H9 (cell line): ENCODE data around the gene DNAAF5. TPM values are rescaled to one million over a fixed set of nuclear protein-coding genes. Genes with fewer than 3 reads are reported as not detected.

ENCODE experiments used
- DNase-seq: peaks from one replicate; pipeline ENCODE4 v3.0.0-alpha.2; 2017
- H2AFZ ChIP-seq: one replicate; pipeline ENCODE4 v1.6.1; 2013; ENCODE audit warnings: mild to moderate bottlenecking, low read length, control low read depth, moderate library complexity
- H2AK5ac ChIP-seq: 2 replicates; pipeline ENCODE4 v1.6.1; 2013; ENCODE audit warnings: low read length, control low read depth, mixed read lengths; ENCODE audit not compliant: insufficient read length
- H2BK120ac ChIP-seq: one replicate; pipeline ENCODE4 v1.6.1; 2013; ENCODE audit warnings: low read depth, mild to moderate bottlenecking, low read length, control low read depth, inconsistent platforms; ENCODE audit not compliant: poor library complexity, severe bottlenecking
- H2BK12ac ChIP-seq: 2 replicates; pipeline ENCODE4 v1.6.1; 2013; ENCODE audit warnings: low read length, control low read depth, mixed read lengths, low read depth; ENCODE audit not compliant: insufficient read length
- H2BK15ac ChIP-seq: 2 replicates; pipeline ENCODE4 v1.6.1; 2013; ENCODE audit warnings: low read depth, low read length, control low read depth
- H2BK20ac ChIP-seq: one replicate; pipeline ENCODE4 v1.6.1; 2013; ENCODE audit warnings: low read depth, mild to moderate bottlenecking, low read length, control low read depth, inconsistent platforms; ENCODE audit not compliant: poor library complexity, severe bottlenecking
- H2BK5ac ChIP-seq: 2 replicates; pipeline ENCODE4 v1.6.1; 2013; ENCODE audit warnings: low read length, control low read depth, mixed read lengths; ENCODE audit not compliant: insufficient read length
- H3K14ac ChIP-seq: 2 replicates; pipeline ENCODE4 v1.6.1; 2013; ENCODE audit warnings: low read length, control low read depth; ENCODE audit not compliant: insufficient read depth
- H3K18ac ChIP-seq: 2 replicates; pipeline ENCODE4 v1.6.1; 2013; ENCODE audit warnings: low read depth, mild to moderate bottlenecking, mixed read lengths, low read length, control low read depth; ENCODE audit not compliant: insufficient read length
- H3K23ac ChIP-seq: 2 replicates; pipeline ENCODE4 v1.6.1; 2013; ENCODE audit warnings: low read length, control low read depth, mixed read lengths, low read depth; ENCODE audit not compliant: insufficient read length
- H3K23me2 ChIP-seq: 2 replicates; pipeline ENCODE4 v1.6.1; 2013; ENCODE audit warnings: low read depth, mild to moderate bottlenecking, mixed read lengths, low read length, control low read depth; ENCODE audit not compliant: insufficient read length, poor library complexity, severe bottlenecking
- H3K27ac ChIP-seq: 2 replicates; pipeline ENCODE4 v1.5.1; 2013; ENCODE audit warnings: low read length, control low read depth, mixed read lengths, low read depth; ENCODE audit not compliant: insufficient read length
- H3K27me3 ChIP-seq: 2 replicates; pipeline ENCODE4 v1.6.1; 2013; ENCODE audit warnings: low read length, control low read depth, inconsistent platforms; ENCODE audit not compliant: insufficient read depth
- H3K4ac ChIP-seq: 2 replicates; pipeline ENCODE4 v1.6.1; 2013; ENCODE audit warnings: low read depth, mild to moderate bottlenecking, control low read depth, inconsistent platforms, low read length, moderate library complexity
- H3K4me1 ChIP-seq: 2 replicates; pipeline ENCODE4 v1.6.1; 2013; ENCODE audit warnings: low read length, control low read depth, inconsistent platforms; ENCODE audit not compliant: insufficient read depth
- H3K4me2 ChIP-seq: 2 replicates; pipeline ENCODE4 v1.6.1; 2013; ENCODE audit warnings: low read length, control low read depth, mixed read lengths; ENCODE audit not compliant: insufficient read length, insufficient read depth
- H3K56ac ChIP-seq: 2 replicates; pipeline ENCODE4 v1.6.1; 2013; ENCODE audit warnings: low read depth, mild to moderate bottlenecking, mixed read lengths, low read length, control low read depth; ENCODE audit not compliant: insufficient read length
- H3K79me1 ChIP-seq: 2 replicates; pipeline ENCODE4 v1.6.1; 2013; ENCODE audit warnings: low read depth, mild to moderate bottlenecking, moderate library complexity, low read length, control low read depth, inconsistent platforms; ENCODE audit not compliant: insufficient read depth, poor library complexity, severe bottlenecking
- H3K79me2 ChIP-seq: 2 replicates; pipeline ENCODE4 v1.6.1; 2013; ENCODE audit warnings: low read length, control low read depth, inconsistent platforms; ENCODE audit not compliant: insufficient read depth
- H3K9ac ChIP-seq: 2 replicates; pipeline ENCODE4 v1.6.1; 2013; ENCODE audit warnings: low read length, control low read depth, mixed read lengths; ENCODE audit not compliant: insufficient read length; ENCODE audit errors: extremely low read depth
- H3K9me3 ChIP-seq: one replicate; pipeline ENCODE4 v1.6.1; 2013; ENCODE audit warnings: low read depth, low read length, inconsistent platforms; ENCODE audit not compliant: control insufficient read depth
- H3T11ph ChIP-seq: one replicate; pipeline ENCODE4 v1.6.1; 2013; ENCODE audit warnings: mild to moderate bottlenecking, low read length, control low read depth, inconsistent platforms
- H4K20me1 ChIP-seq: one replicate; pipeline ENCODE4 v1.6.1; 2013; ENCODE audit not compliant: control insufficient read depth, insufficient read length, insufficient read depth
- H4K5ac ChIP-seq: 2 replicates; pipeline ENCODE4 v1.6.1; 2013; ENCODE audit warnings: low read depth, mild to moderate bottlenecking, mixed read lengths, low read length, control low read depth; ENCODE audit not compliant: insufficient read length
- H4K8ac ChIP-seq: replicated peaks from 2 replicates; pipeline ENCODE4 v1.6.1; 2013; ENCODE audit warnings: low read length, control low read depth, mixed read lengths, low read depth; ENCODE audit not compliant: insufficient read length
- H4K91ac ChIP-seq: 2 replicates; pipeline ENCODE4 v1.6.1; 2013; ENCODE audit warnings: low read depth, mild to moderate bottlenecking, moderate library complexity, mixed read lengths, low read length, control low read depth; ENCODE audit not compliant: insufficient read length
- H3K27ac Mint-ChIP-seq, 3 experiments: 2 replicates in 2 of 3; 3 replicates in 1 of 3; pipeline ENCODE4 v1.8.0; 2020 to 2021; ENCODE audit warnings: mixed read lengths in 3 of 3, mild to moderate bottlenecking in 1 of 3, moderate library complexity in 1 of 3
- H3K27me3 Mint-ChIP-seq: 2 replicates; pipeline ENCODE4 v1.8.0; 2021; ENCODE audit warnings: low read depth, mild to moderate bottlenecking, moderate library complexity, mixed read lengths
- H3K36me3 Mint-ChIP-seq, 3 experiments: 2 replicates in 2 of 3; 3 replicates in 1 of 3; pipeline ENCODE4 v1.8.0; 2020 to 2021; ENCODE audit warnings: low read depth in 3 of 3, mixed read lengths in 3 of 3; ENCODE audit not compliant: insufficient read depth in 1 of 3
- H3K4me1 Mint-ChIP-seq, 2 experiments: 2 replicates each; pipeline ENCODE4 v1.8.0; 2020; ENCODE audit warnings: mixed read lengths in 2 of 2
- H3K4me3 Mint-ChIP-seq, 2 experiments: 2 replicates in 1 of 2; 3 replicates in 1 of 2; pipeline ENCODE4 v1.8.0; 2020 to 2021; ENCODE audit warnings: mild to moderate bottlenecking in 2 of 2, mixed read lengths in 2 of 2, moderate library complexity in 1 of 2
- H3K9me3 Mint-ChIP-seq, 2 experiments: 2 replicates in 1 of 2; 3 replicates in 1 of 2; pipeline ENCODE4 v1.8.0; 2020; ENCODE audit warnings: mild to moderate bottlenecking in 2 of 2, mixed read lengths in 2 of 2, moderate library complexity in 1 of 2
- WGBS: extraction: QIAGEN DNeasy Blood & Tissue Kit; methylation state at CpG from one replicate; pipeline ENCODE4 v1.1.7; 2013; ENCODE audit warnings: missing lambda C conversion rate, low lambda C conversion rate, mixed read lengths; ENCODE audit not compliant: insufficient read length; ENCODE audit errors: extremely low coverage; 5-methylcytosine and 5-hydroxymethylcytosine counted together
- total RNA-seq: library from RNA; stranded (reverse); gene quantifications from 2 replicates; pipeline ENCODE4 v1.2.1, GENCODE V29; 2021
- TF ChIP-seq, protein P1 (sequence below): fragments of 200-600 bp; sonication (generic); conservative IDR thresholded peaks from 3 replicates; pipeline ENCODE4 v1.8.0; 2021; ENCODE audit warnings: antibody characterized with exemption, mild to moderate bottlenecking

DNAAF5 gene
- total RNA-seq, 1 experiment from 2014 or later: 43.5 TPM

- Histone ChIP-seq H3K14ac (no peak overlapping the region), H2BK120ac (no peak overlapping the region), H2BK15ac (no peak overlapping the region), H2AK5ac (no peak overlapping the region), H3K9me3 (peaks cover 15% of the 10 kb centered on the region), H3K4ac (no peak overlapping the region), H2BK5ac (no peak overlapping the region), H4K8ac (no peak overlapping the region), H3K79me2 (peaks cover 15% of the 10 kb centered on the region; the same call in 1 of the 2 replicates), H3K4me2 (no peak overlapping the region), H3K4me1 (no peaks in the 10 kb centered on the region; the same call in 1 of the 2 replicates), H2BK20ac (no peak overlapping the region), H4K91ac (no peak overlapping the region), H3T11ph (no peak overlapping the region), H3K27ac (no peak overlapping the region), H3K9ac (no peak overlapping the region), H4K20me1 (no peaks in the 10 kb centered on the region), H3K23ac (no peak overlapping the region), H3K27me3 (no peaks in the 10 kb centered on the region), H3K23me2 (peaks cover 5% of the 10 kb centered on the region), H3K18ac (no peak overlapping the region), H4K5ac (no peak overlapping the region), H3K56ac (no peak overlapping the region), H2BK12ac (no peak overlapping the region), H3K79me1 (no peaks in the 10 kb centered on the region), H2AFZ (no peak overlapping the region)
- Mint-ChIP-seq H3K36me3 (peaks cover 13 to 39% (median 15%) of the 10 kb centered on the region in 3 experiments), H3K9me3 (no peaks in the 10 kb centered on the region; a peak in 2 of 5 replicates), H3K27me3 (no peaks in the 10 kb centered on the region), H3K27ac (no peak overlapping the region), H3K4me1 (peaks cover 9 to 12% of the 10 kb centered on the region in 2 experiments), H3K4me3 (no peak overlapping the region)
- no peak for DNase-seq
- no CpG with 5 or more reads among the region's 17 CpGs for WGBS
- TF ChIP-seq, protein P1, sequence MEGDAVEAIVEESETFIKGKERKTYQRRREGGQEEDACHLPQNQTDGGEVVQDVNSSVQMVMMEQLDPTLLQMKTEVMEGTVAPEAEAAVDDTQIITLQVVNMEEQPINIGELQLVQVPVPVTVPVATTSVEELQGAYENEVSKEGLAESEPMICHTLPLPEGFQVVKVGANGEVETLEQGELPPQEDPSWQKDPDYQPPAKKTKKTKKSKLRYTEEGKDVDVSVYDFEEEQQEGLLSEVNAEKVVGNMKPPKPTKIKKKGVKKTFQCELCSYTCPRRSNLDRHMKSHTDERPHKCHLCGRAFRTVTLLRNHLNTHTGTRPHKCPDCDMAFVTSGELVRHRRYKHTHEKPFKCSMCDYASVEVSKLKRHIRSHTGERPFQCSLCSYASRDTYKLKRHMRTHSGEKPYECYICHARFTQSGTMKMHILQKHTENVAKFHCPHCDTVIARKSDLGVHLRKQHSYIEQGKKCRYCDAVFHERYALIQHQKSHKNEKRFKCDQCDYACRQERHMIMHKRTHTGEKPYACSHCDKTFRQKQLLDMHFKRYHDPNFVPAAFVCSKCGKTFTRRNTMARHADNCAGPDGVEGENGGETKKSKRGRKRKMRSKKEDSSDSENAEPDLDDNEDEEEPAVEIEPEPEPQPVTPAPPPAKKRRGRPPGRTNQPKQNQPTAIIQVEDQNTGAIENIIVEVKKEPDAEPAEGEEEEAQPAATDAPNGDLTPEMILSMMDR: no peak
Measured at GRCh38 chr7:731440-732085, 5.1 kb downstream of the DNAAF5 start.
